GM12878 (cell line): ENCODE measurements around the gene HTR6. TPM values are rescaled to one million over a fixed set of nuclear protein-coding genes. Genes with fewer than 3 reads are reported as not detected.

ENCODE experiments used
- ATAC-seq: fragments of 200-7000 bp; cut with Tn5 transposase; 3 replicates; pipeline ENCODE4 v1.9.1; 2020; ENCODE audit warnings: mild to moderate bottlenecking, moderate library complexity
- BruUV-seq: library from RNA; stranded (reverse); fragments of 400-500 nt; replicated peaks from 2 replicates; lab custom pipeline; 2021; lab: Mats Ljungman, UMichigan
- CTCF ChIA-PET: fragments of 300-600 bp; sonication (Branson Sonifier 250); formaldehyde crosslinking; extraction: SDS; loops from one replicate; lab custom pipeline; 2021; ENCODE audit warnings: inconsistent platforms; lab: Yijun Ruan, JAX
- POLR2A ChIA-PET: fragments of 350-600 bp; formaldehyde crosslinking; extraction: SDS; loops from one replicate; lab custom pipeline; 2021; ENCODE audit warnings: inconsistent platforms; lab: Charles Lee
- RAD21 ChIA-PET: fragments of 300-600 bp; sonication (Branson Sonifier 250); formaldehyde crosslinking; loops from one replicate; lab custom pipeline; 2023; ENCODE audit warnings: antibody characterized with exemption; ENCODE audit not compliant: unreplicated experiment; lab: Charles Lee
- SMC1A ChIA-PET: fragments of 300-600 bp; sonication (Branson Sonifier 250); formaldehyde crosslinking; loops from one replicate; lab custom pipeline; 2023; ENCODE audit not compliant: unreplicated experiment, uncharacterized antibody; lab: Charles Lee
- DNase-seq: peaks from one replicate; pipeline ENCODE4 v3.0.0-alpha.2; 2011; ENCODE audit warnings: low read depth, low spot score
- FAIRE-seq: peaks from 3 replicates; lab custom pipeline; 2011; peaks lifted over from hg19 to GRCh38; lab: Jason Lieb, UNC
- H2AFZ ChIP-seq: 2 replicates; pipeline ENCODE4 v1.6.0; 2011; ENCODE audit warnings: low read depth, low read length, control low read depth; ENCODE audit not compliant: control insufficient read depth
- H3K27ac ChIP-seq: 2 replicates; pipeline ENCODE4 v1.5.1; 2011; ENCODE audit warnings: control low read depth; ENCODE audit not compliant: control insufficient read depth, insufficient read depth
- H3K27me3 ChIP-seq, 2 experiments: replicated peaks in 1 of 2; 2 replicates each; pipeline versions ENCODE4 v1.6.0 to v1.6.1; 2011; ENCODE audit warnings: low read length in 1 of 2; ENCODE audit not compliant: control insufficient read depth in 2 of 2, insufficient read depth in 2 of 2
- H3K36me3 ChIP-seq, 2 experiments: 2 replicates each; pipeline ENCODE4 v1.5.1; 2011; ENCODE audit warnings: low read length in 1 of 2; ENCODE audit not compliant: control insufficient read depth in 2 of 2, insufficient read depth in 2 of 2
- H3K4me1 ChIP-seq: 2 replicates; pipeline ENCODE4 v1.6.1; 2011; ENCODE audit warnings: mild to moderate bottlenecking, low read length, moderate library complexity, mixed read lengths; ENCODE audit not compliant: control insufficient read depth, insufficient read depth
- H3K4me2 ChIP-seq: 2 replicates; pipeline ENCODE4 v1.6.0; 2011; ENCODE audit warnings: control low read depth; ENCODE audit not compliant: control insufficient read depth, insufficient read depth
- H3K4me3 ChIP-seq: fragments of 200-600 bp; sonication (generic); 2 replicates; pipeline ENCODE4 v1.5.1; 2016
- H3K79me2 ChIP-seq: 2 replicates; pipeline ENCODE4 v1.6.0; 2011; ENCODE audit warnings: low read length; ENCODE audit not compliant: control insufficient read depth, insufficient read depth
- H3K9ac ChIP-seq: 2 replicates; pipeline ENCODE4 v1.8.0; 2011; ENCODE audit warnings: low read length, control low read depth, mixed read lengths; ENCODE audit not compliant: control insufficient read depth, insufficient read depth
- H3K9me3 ChIP-seq: replicated peaks from 3 replicates; pipeline ENCODE4 v1.5.1; 2011; ENCODE audit warnings: mild to moderate bottlenecking, low read length; ENCODE audit not compliant: control insufficient read depth, insufficient read depth
- H4K20me1 ChIP-seq: 2 replicates; pipeline ENCODE4 v1.6.0; 2011; ENCODE audit not compliant: control insufficient read depth, insufficient read depth
- BCL11A ChIP-seq: IDR thresholded peaks from 2 replicates; pipeline ENCODE4 v1.6.1; 2011; ENCODE audit warnings: low read depth, low read length
- BRCA1 ChIP-seq: IDR thresholded peaks from 2 replicates; pipeline ENCODE4 v1.6.1; 2011; ENCODE audit warnings: low read depth, low read length, improper control_type of control experiment
- HDAC2 ChIP-seq: fragments of 200-600 bp; sonication (generic); IDR thresholded peaks from 2 replicates; pipeline ENCODE4 v1.6.1; 2017
- IRF4 ChIP-seq: IDR thresholded peaks from 2 replicates; pipeline ENCODE4 v1.6.1; 2011; ENCODE audit warnings: low read depth, low read length
- NFYA ChIP-seq: IDR thresholded peaks from 2 replicates; pipeline ENCODE4 v1.6.1; 2011; ENCODE audit warnings: low read depth, mild to moderate bottlenecking, low read length, improper control_type of control experiment, borderline replicate concordance
- NR2C2 ChIP-seq: IDR thresholded peaks from 2 replicates; pipeline ENCODE4 v1.6.1; 2011; ENCODE audit warnings: borderline replicate concordance, low read depth; ENCODE audit not compliant: control insufficient read depth, insufficient read length
- POLR2AphosphoS5 ChIP-seq: IDR thresholded peaks from 2 replicates; pipeline ENCODE4 v1.6.1; 2011; ENCODE audit warnings: mild to moderate bottlenecking, low read length, inconsistent platforms
- PRDM15 ChIP-seq: fragments of 450-650 bp; formaldehyde crosslinking; IDR thresholded peaks from 2 replicates; pipeline ENCODE4 v1.4.0; 2020; ENCODE audit warnings: mild to moderate bottlenecking, moderate library complexity
- RAD21 ChIP-seq: IDR thresholded peaks from 2 replicates; pipeline ENCODE4 v1.6.1; 2011; ENCODE audit warnings: mild to moderate bottlenecking, low read depth, low read length, moderate library complexity; ENCODE audit not compliant: insufficient read depth
- USF2 ChIP-seq: IDR thresholded peaks from 2 replicates; pipeline ENCODE4 v1.6.1; 2011; ENCODE audit warnings: low read depth, low read length, improper control_type of control experiment, borderline replicate concordance
- ZNF207 ChIP-seq: fragments of 450-650 bp; IDR thresholded peaks from 2 replicates; pipeline ENCODE4 v1.6.1; 2014; ENCODE audit warnings: antibody characterized with exemption, mild to moderate bottlenecking, borderline replicate concordance
- ZNF217 ChIP-seq: fragments of 450-650 bp; IDR thresholded peaks from 2 replicates; pipeline ENCODE4 v1.6.1; 2017; ENCODE audit warnings: antibody characterized with exemption, mild to moderate bottlenecking
- ZNF687 ChIP-seq: fragments of 450-650 bp; IDR thresholded peaks from 2 replicates; pipeline ENCODE4 v1.6.1; 2017; ENCODE audit warnings: mild to moderate bottlenecking, moderate library complexity
- WGBS: methylation state at CpG from one replicate; pipeline ENCODE4 v1.1.6; 2016; ENCODE audit warnings: low lambda C conversion rate; ENCODE audit not compliant: insufficient replicate concordance, insufficient coverage; ENCODE audit errors: missing lambda C conversion rate; 5-methylcytosine and 5-hydroxymethylcytosine counted together
- in situ Hi-C: fragments of 300-500 bp; cut with MboI; formaldehyde crosslinking; loops from 9 replicates; pipeline ENCODE4 v1.14.3; 2018; ENCODE audit warnings: mixed read lengths
- intact Hi-C: fragments of 100-400 bp; cut with micrococcal nuclease; formaldehyde crosslinking; loops from one replicate; pipeline ENCODE4 v1.14.2; 2022; ENCODE audit not compliant: unreplicated experiment
- polyA plus RNA-seq, 11 experiments: library from polyadenylated mRNA; depleted of rRNA in 4 of 11; unstranded in 6 of 11; stranded (reverse) in 5 of 11; fragments of >200 nt; fragmentation: Nextera tagmentation in 4 of 11; fragmentation: Illumina TruSeq in 1 of 11; extraction: Ambion mirVana in 4 of 11; extraction: Trizol in 1 of 11; gene quantifications; 1 replicate in 1 of 11; 2 replicates in 10 of 11; pipeline versions ENCODE4 v1.2.1 to v1.2.3, GENCODE V29; 2011 to 2016; ENCODE audit warnings: inconsistent platforms in 2 of 11, missing spikeins in 2 of 11, low read depth in 1 of 11
- total RNA-seq, 4 experiments: library from RNA; depleted of rRNA in 3 of 4; stranded (reverse); fragments of >200 nt in 3 of 4; fragmentation: Illumina TruSeq in 1 of 4; extraction: Trizol in 1 of 4; gene quantifications; 2 replicates each; pipeline versions ENCODE4 v1.2.1 to v1.2.3, GENCODE V29; 2013 to 2021

HTR6 gene
- total and polyA plus RNA-seq, 10 of the 15 experiments (the other 5 are each of a cell fraction or from before 2014, with no cell fraction given) = 0.03 to 5.3 (median 1.7) TPM; not detected in 2

GRCh38 chr1:19708567-19709110 lies 44.0 kb downstream of the HTR6 start (continued):
- no peak for TF ChIP-seq NFYA
- no peak for TF ChIP-seq POLR2AphosphoS5

GRCh38 chr1:19709260-19709793 lies 44.7 kb downstream of the HTR6 start:
- WGBS = 95% methylated on average over 4 of the region's 4 CpGs
- peaks cover 34% of the 10 kb centered on the region for H3K4me1 ChIP-seq
- no peaks in the 10 kb centered on the region for H3K27me3 ChIP-seq
- BruUV-seq = no TSS peak
- H3K27ac ChIP-seq = no peak overlapping the region
- FAIRE-seq = no peak
- no peaks in the 10 kb centered on the region for H4K20me1 ChIP-seq
- no peaks in the 10 kb centered on the region for H3K79me2 ChIP-seq
- ChIA-PET POLR2A (no interaction called here), CTCF (interaction anchor here (0.6 to 14.4 kb wide), 4 partner anchors 11 to 62 kb away, joined by 3 to 378 read pairs (median 4); partner anchors contain the start of gene HTR6), SMC1A (interaction anchor here (1.1 kb wide), 1 partner anchor 248 kb away, joined by 3 read pairs; no protein-coding TSS in a partner anchor), RAD21 (no interaction called here)
- ATAC-seq = no peak
- no peak overlapping the region for H2AFZ ChIP-seq
- no peak overlapping the region for H3K4me3 ChIP-seq
- DNase-seq = no peak
- intact Hi-C loops (no loop called here), in situ Hi-C loops (no loop called here)
- H3K36me3 ChIP-seq = no peaks in the 10 kb centered on the region
- H3K9me3 ChIP-seq = no peaks in the 10 kb centered on the region
- no peak overlapping the region for H3K9ac ChIP-seq
- H3K4me2 ChIP-seq = no peak overlapping the region
- no peak for TF ChIP-seq RAD21
- no peak for TF ChIP-seq IRF4
- TF ChIP-seq ZNF687 = no peak
- no peak for TF ChIP-seq ZNF217
- TF ChIP-seq PRDM15 = no peak
- TF ChIP-seq HDAC2 = no peak
- no peak for TF ChIP-seq BCL11A
- TF ChIP-seq NR2C2 = no peak
- TF ChIP-seq ZNF207 = no peak
- no peak for TF ChIP-seq BRCA1
- TF ChIP-seq USF2 = no peak
